BLaER1 (cell line): ENCODE measurements around the gene OLFML1.

ENCODE experiments used
- H3K27ac ChIP-seq: shearing (Covaris generic); formaldehyde crosslinking; 2 replicates; pipeline ENCODE4 v1.8.1; 2022
- H3K27me3 ChIP-seq: shearing (Covaris generic); formaldehyde crosslinking; 2 replicates; pipeline ENCODE4 v1.8.1; 2022
- H3K36me3 ChIP-seq: shearing (Covaris generic); formaldehyde crosslinking; 2 replicates; pipeline ENCODE4 v1.8.1; 2022
- H3K4me1 ChIP-seq: shearing (Covaris generic); formaldehyde crosslinking; 2 replicates; pipeline ENCODE4 v1.8.1; 2022
- H3K4me2 ChIP-seq: shearing (Covaris generic); formaldehyde crosslinking; 2 replicates; pipeline ENCODE4 v1.8.1; 2022
- H3K4me3 ChIP-seq: shearing (Covaris generic); formaldehyde crosslinking; 2 replicates; pipeline ENCODE4 v1.8.1; 2022
- H3K9ac ChIP-seq: shearing (Covaris generic); formaldehyde crosslinking; 2 replicates; pipeline ENCODE4 v1.8.1; 2022
- H3K9me3 ChIP-seq: shearing (Covaris generic); formaldehyde crosslinking; 2 replicates; pipeline ENCODE4 v1.8.1; 2022
- H4K20me1 ChIP-seq: shearing (Covaris generic); formaldehyde crosslinking; 2 replicates; pipeline ENCODE4 v1.8.1; 2022
- Cebpa-rat ChIP-seq: shearing (Covaris generic); IDR thresholded peaks from 2 replicates; pipeline ENCODE4 v1.8.1; 2022

OLFML1 gene

DNA sequence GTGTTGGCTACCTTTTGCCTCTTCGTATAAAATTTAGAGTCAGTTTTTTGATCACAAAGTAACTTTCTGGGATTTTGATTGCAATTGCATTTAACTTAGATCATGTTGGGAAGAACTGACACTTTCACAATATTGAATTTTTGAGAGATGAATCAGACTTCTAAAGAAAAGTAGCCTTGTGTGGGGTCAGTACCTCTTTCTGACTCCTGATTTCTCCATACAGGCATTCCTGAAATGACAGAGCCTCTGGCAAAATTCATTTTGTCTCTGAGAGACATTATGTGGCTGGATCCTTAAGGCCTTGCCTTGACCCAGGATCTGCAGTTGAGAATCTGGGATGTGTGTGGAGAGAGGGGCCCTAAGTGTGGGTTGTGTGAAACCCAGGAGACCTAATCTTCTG, 66.3 kb downstream of the OLFML1 start:
- no peak overlapping the region for H3K27ac ChIP-seq
- no peaks in the 10 kb centered on the region for H3K27me3 ChIP-seq
- H3K9me3 ChIP-seq: no peaks in the 10 kb centered on the region
- H3K36me3 ChIP-seq: peaks cover 9% of the 10 kb centered on the region; the same call in 1 of the 2 replicates
- peaks cover 100% of the 10 kb centered on the region for H4K20me1 ChIP-seq
- no peak for TF ChIP-seq Cebpa-rat
- H3K4me2 ChIP-seq: no peak overlapping the region
- no peak overlapping the region for H3K4me3 ChIP-seq
- H3K4me1 ChIP-seq: no peaks in the 10 kb centered on the region
- H3K9ac ChIP-seq: no peak overlapping the region

DNA sequence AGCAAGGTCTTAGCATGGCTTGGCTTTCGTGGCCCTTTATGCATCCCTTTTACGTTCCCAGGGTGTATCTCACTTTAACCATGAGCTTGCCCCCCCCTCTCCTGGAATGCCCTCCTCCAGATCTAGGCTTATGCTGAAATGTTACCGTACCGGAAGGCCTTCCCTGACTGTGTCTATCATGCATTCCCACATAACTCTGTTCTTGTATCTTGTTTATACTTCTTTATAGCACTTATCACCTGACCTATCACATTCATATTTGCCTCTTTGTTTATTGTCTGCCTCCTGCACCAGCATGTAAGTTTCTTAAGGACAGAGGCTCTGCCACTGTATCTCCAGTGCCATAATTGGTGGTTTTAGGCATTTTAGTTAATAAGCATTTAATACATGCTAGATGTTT, 67.4 kb downstream of the OLFML1 start:
- H3K4me3 ChIP-seq: no peak overlapping the region
- no peak for TF ChIP-seq Cebpa-rat

GRCh38 chr11:7555052-7555699, 69.9 kb downstream of the OLFML1 start:
- Histone ChIP-seq H3K27ac (no peak overlapping the region), H3K9ac (no peak overlapping the region), H3K4me1 (no peaks in the 10 kb centered on the region), H3K36me3 (peaks cover 7% of the 10 kb centered on the region; the same call in 1 of the 2 replicates), H3K4me3 (no peak overlapping the region), H3K27me3 (no peaks in the 10 kb centered on the region), H3K4me2 (no peak overlapping the region), H4K20me1 (peaks cover 100% of the 10 kb centered on the region), H3K9me3 (no peaks in the 10 kb centered on the region)
- no peak for TF ChIP-seq Cebpa-rat

More for the DNA sequence above, 67.4 kb downstream of the OLFML1 start:
- H3K27me3 ChIP-seq: no peaks in the 10 kb centered on the region
- no peak overlapping the region for H3K4me2 ChIP-seq
- no peak overlapping the region for H3K9ac ChIP-seq
- H3K9me3 ChIP-seq: no peaks in the 10 kb centered on the region
- no peaks in the 10 kb centered on the region for H3K4me1 ChIP-seq
- peaks cover 9% of the 10 kb centered on the region; the same call in 1 of the 2 replicates for H3K36me3 ChIP-seq
- peaks cover 100% of the 10 kb centered on the region for H4K20me1 ChIP-seq
- H3K27ac ChIP-seq: no peak overlapping the region

DNA sequence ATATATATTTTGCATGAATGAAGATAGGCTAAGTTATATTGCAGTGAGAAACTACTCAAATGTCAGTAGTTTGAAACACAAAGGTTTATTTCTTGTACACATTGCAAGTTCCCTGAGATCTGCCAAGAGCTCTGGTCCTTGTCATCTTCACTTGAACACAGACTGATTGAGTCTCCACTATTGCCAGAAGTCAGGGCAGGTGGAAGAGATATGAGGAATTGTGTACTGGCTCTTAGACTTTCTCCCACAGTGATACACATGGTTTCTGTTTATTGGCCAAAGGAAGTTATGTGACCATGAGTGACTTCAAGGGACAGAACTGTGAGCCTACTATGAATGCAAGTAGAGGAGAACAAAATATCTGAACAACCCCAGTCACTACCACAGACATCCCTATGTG, 72.7 kb downstream of the OLFML1 start:
- no peaks in the 10 kb centered on the region for H3K36me3 ChIP-seq
- H3K27ac ChIP-seq: no peak overlapping the region

DNA sequence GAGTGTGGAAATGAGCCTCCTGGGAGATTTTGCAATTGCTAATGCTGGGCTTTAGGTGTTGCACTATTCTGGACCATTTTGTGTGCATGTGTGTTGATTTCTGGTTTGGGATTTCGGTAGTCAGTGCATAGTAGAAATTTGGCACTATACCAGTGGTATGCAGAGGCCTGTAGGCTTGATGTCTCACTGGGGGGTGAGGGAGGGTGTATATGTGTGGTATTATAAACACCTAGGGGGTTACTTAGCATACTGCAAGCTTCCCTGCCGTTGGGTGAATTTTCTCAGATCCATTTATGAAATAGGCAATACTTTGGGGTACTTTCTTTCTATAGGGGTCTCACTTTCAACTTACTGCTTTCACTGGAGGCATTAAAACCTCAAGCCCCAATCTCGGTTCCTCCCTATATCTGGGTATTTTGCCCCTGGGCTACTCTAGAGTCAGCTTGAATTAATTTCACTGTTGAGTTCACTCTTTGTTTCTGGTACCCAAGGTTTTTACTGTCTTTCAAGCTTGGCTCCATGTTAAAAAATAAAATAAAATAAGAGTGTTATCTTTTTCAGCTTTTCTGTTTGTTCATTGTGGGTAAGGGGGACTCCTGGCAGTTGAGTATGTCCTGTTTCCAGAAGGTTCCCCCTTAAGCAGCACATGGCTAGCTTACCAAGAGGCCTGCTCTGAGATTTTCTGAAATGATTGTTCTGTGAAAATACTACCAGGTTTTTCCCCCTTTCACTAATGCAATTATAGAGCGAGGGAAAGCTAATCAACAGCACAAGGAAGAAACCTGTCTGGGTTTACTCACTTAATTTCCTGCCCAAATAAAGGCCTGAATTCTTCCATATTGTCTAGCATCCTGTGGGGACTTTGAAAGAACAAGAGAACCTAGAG, 74.3 kb downstream of the OLFML1 start:
- no peaks in the 10 kb centered on the region for H3K4me1 ChIP-seq
- H4K20me1 ChIP-seq: peaks cover 97% of the 10 kb centered on the region
- no peaks in the 10 kb centered on the region for H3K9me3 ChIP-seq
- TF ChIP-seq Cebpa-rat: no peak
- H3K36me3 ChIP-seq: no peaks in the 10 kb centered on the region
- no peak overlapping the region for H3K4me2 ChIP-seq
- no peak overlapping the region for H3K27ac ChIP-seq
- no peak overlapping the region for H3K9ac ChIP-seq
- H3K4me3 ChIP-seq: no peak overlapping the region
- H3K27me3 ChIP-seq: no peaks in the 10 kb centered on the region

More for the DNA sequence above, 72.7 kb downstream of the OLFML1 start:
- no peak for TF ChIP-seq Cebpa-rat
- Histone ChIP-seq H3K4me1 (no peaks in the 10 kb centered on the region), H3K4me3 (no peak overlapping the region), H3K4me2 (no peak overlapping the region), H4K20me1 (peaks cover 97% of the 10 kb centered on the region), H3K9ac (no peak overlapping the region), H3K9me3 (no peaks in the 10 kb centered on the region), H3K27me3 (no peaks in the 10 kb centered on the region)
